Stomach (tissue), 4 donors: Measurements from ENCODE around the gene BCL2L2.

Experiments
- CTCF ChIP-seq, 7 experiments: fragments of 450-650 bp in 4 of 7; fragments of 200-600 bp in 3 of 7; sonication (generic) in 3 of 7; IDR thresholded peaks; one replicate each; pipeline ENCODE4 v1.5.1; 2016 to 2019; ENCODE audit warnings: antibody characterized with exemption in 7 of 7, control low read depth in 2 of 7, mild to moderate bottlenecking in 1 of 7
- EP300 ChIP-seq: sonication (generic); formaldehyde crosslinking; IDR thresholded peaks from one replicate; pipeline ENCODE4 v1.6.1; 2017; ENCODE audit warnings: antibody characterized with exemption
- POLR2A ChIP-seq, 4 donors: fragments of 450-650 bp; IDR thresholded peaks; one replicate each; pipeline ENCODE4 v1.6.1; 2016; ENCODE audit warnings: antibody characterized with exemption in 4 of 4, control low read depth in 2 of 4, mild to moderate bottlenecking in 1 of 4, moderate library complexity in 1 of 4
- POLR2AphosphoS5 ChIP-seq, 3 donors: sonication (generic); formaldehyde crosslinking; IDR thresholded peaks; one replicate each; pipeline ENCODE4 v1.6.1; 2016; ENCODE audit warnings: antibody characterized with exemption in 3 of 3

- TF ChIP-seq CTCF (IDR thresholded peaks at IDR 0.05): no peak
- TF ChIP-seq EP300: no peak
- TF ChIP-seq POLR2AphosphoS5 (IDR thresholded peaks at IDR 0.05): no peak
- no peak for TF ChIP-seq POLR2A (IDR thresholded peaks at IDR 0.05)
These were observed 29.4 kb upstream of the BCL2L2 start for GRCh38 chr14:23277189-23277588.
